ENCODE measurements around the gene RDX.

Gene RDX

GRCh38 chr11:110128161-110128560 is 168.3 kb downstream of the RDX start:
- no peak overlapping the region for H3K4me2 ChIP-seq (ENCODE audit: insufficient read depth, low read length)

GRCh38 chr11:110126936-110127335 is 169.5 kb downstream of the RDX start:
- no peak for ATAC-seq (ENCODE audit: insufficient read depth, low read depth)
- TF ChIP-seq CTCF (IDR thresholded peaks at IDR 0.05; ENCODE audit: borderline replicate concordance, extremely low read depth, low read length, poor library complexity, severe bottlenecking) (no peak), EZH2 (IDR thresholded peaks at IDR 0.05; ENCODE audit: borderline replicate concordance, low read depth, low read length, severe bottlenecking) (no peak)
- no peak overlapping the region for H3K4me2 ChIP-seq (ENCODE audit: insufficient read depth, low read length)
- H3K79me2 ChIP-seq (ENCODE audit: insufficient read depth, low read length): no peaks in the 10 kb centered on the region
- no peaks in the 10 kb centered on the region for H3K4me1 ChIP-seq (ENCODE audit: insufficient read depth, low read length)
- no peak for DNase-seq
- H2AFZ ChIP-seq (ENCODE audit: low read depth, low read length): no peak overlapping the region
- no peaks in the 10 kb centered on the region for H3K9me3 ChIP-seq (ENCODE audit: insufficient read depth, low read length, severe bottlenecking)
- no peak overlapping the region for H3K4me3 ChIP-seq (ENCODE audit: low read depth in 1 of 2, low read length in 2 of 2)
- no peaks in the 10 kb centered on the region for H4K20me1 ChIP-seq (ENCODE audit: insufficient read depth, low read length)
- no peak overlapping the region for H3K9ac ChIP-seq (ENCODE audit: low read depth, low read length)
- H3K27me3 ChIP-seq (ENCODE audit: insufficient read depth, low read length, poor library complexity): no peaks in the 10 kb centered on the region
- H3K27ac ChIP-seq (ENCODE audit: low read length): no peak overlapping the region
- no peaks in the 10 kb centered on the region for H3K36me3 ChIP-seq (ENCODE audit: insufficient read depth, low read length)

More at GRCh38 chr11:110128161-110128560, 168.3 kb downstream of the RDX start:
- TF ChIP-seq EZH2 (IDR thresholded peaks at IDR 0.05; ENCODE audit: borderline replicate concordance, low read depth, low read length, severe bottlenecking): no peak
- no peak for TF ChIP-seq CTCF (IDR thresholded peaks at IDR 0.05; ENCODE audit: borderline replicate concordance, extremely low read depth, low read length, poor library complexity, severe bottlenecking)
- no peak for DNase-seq
- Histone ChIP-seq H3K9ac (ENCODE audit: low read depth, low read length) (no peak overlapping the region), H3K4me1 (ENCODE audit: insufficient read depth, low read length) (no peaks in the 10 kb centered on the region), H2AFZ (ENCODE audit: low read depth, low read length) (no peak overlapping the region), H3K27ac (ENCODE audit: low read length) (no peak overlapping the region), H3K9me3 (ENCODE audit: insufficient read depth, low read length, severe bottlenecking) (no peaks in the 10 kb centered on the region), H3K4me3 (ENCODE audit: low read depth in 1 of 2, low read length in 2 of 2) (no peak overlapping the region), H3K79me2 (ENCODE audit: insufficient read depth, low read length) (no peaks in the 10 kb centered on the region), H3K36me3 (ENCODE audit: insufficient read depth, low read length) (no peaks in the 10 kb centered on the region), H3K27me3 (ENCODE audit: insufficient read depth, low read length, poor library complexity) (no peaks in the 10 kb centered on the region), H4K20me1 (ENCODE audit: insufficient read depth, low read length) (no peaks in the 10 kb centered on the region)
- ATAC-seq (ENCODE audit: insufficient read depth, low read depth): no peak

- no peak overlapping the region for H3K4me3 ChIP-seq (ENCODE audit: low read depth in 1 of 2, low read length in 2 of 2)
- DNase-seq (no peak), ATAC-seq (ENCODE audit: insufficient read depth, low read depth) (no peak)
- no peaks in the 10 kb centered on the region for H3K36me3 ChIP-seq (ENCODE audit: insufficient read depth, low read length)
- no peak overlapping the region for H3K9ac ChIP-seq (ENCODE audit: low read depth, low read length)
- H3K4me1 ChIP-seq (ENCODE audit: insufficient read depth, low read length): no peaks in the 10 kb centered on the region
- H4K20me1 ChIP-seq (ENCODE audit: insufficient read depth, low read length): no peaks in the 10 kb centered on the region
- H3K79me2 ChIP-seq (ENCODE audit: insufficient read depth, low read length): no peaks in the 10 kb centered on the region
- no peaks in the 10 kb centered on the region for H3K27me3 ChIP-seq (ENCODE audit: insufficient read depth, low read length, poor library complexity)
- no peaks in the 10 kb centered on the region for H3K9me3 ChIP-seq (ENCODE audit: insufficient read depth, low read length, severe bottlenecking)
- H3K4me2 ChIP-seq (ENCODE audit: insufficient read depth, low read length): no peak overlapping the region
- no peak overlapping the region for H3K27ac ChIP-seq (ENCODE audit: low read length)
- H2AFZ ChIP-seq (ENCODE audit: low read depth, low read length): no peak overlapping the region
- TF ChIP-seq CTCF (IDR thresholded peaks at IDR 0.05; ENCODE audit: borderline replicate concordance, extremely low read depth, low read length, poor library complexity, severe bottlenecking) (no peak), EZH2 (IDR thresholded peaks at IDR 0.05; ENCODE audit: borderline replicate concordance, low read depth, low read length, severe bottlenecking) (no peak)
Observed at GRCh38 chr11:110125632-110126031, 170.8 kb downstream of the RDX start.

All from DND-41 (cell line).